Cardiac fibroblast (primary cell): ENCODE results near the gene IGLL5.

ENCODE experiments used
- DNase-seq, 2 donors: peaks; one replicate each; pipeline versions ENCODE4 v3.0.0 to v3.0.0-alpha.2; 2010; ENCODE audit warnings: low read depth in 2 of 2
- H3K4me3 ChIP-seq, 2 donors: replicated peaks in 1 of 2; 1 replicate in 1 of 2; 2 replicates in 1 of 2; pipeline ENCODE4 v1.5.1; 2011; ENCODE audit warnings: low read depth in 2 of 2, low read length in 2 of 2, mild to moderate bottlenecking in 2 of 2, moderate library complexity in 1 of 2
- TF ChIP-seq, protein P1 (sequence below): IDR thresholded peaks from one replicate; pipeline ENCODE4 v1.5.1; 2011; ENCODE audit warnings: low read depth, mild to moderate bottlenecking, low read length, inconsistent platforms

Gene IGLL5

DNA sequence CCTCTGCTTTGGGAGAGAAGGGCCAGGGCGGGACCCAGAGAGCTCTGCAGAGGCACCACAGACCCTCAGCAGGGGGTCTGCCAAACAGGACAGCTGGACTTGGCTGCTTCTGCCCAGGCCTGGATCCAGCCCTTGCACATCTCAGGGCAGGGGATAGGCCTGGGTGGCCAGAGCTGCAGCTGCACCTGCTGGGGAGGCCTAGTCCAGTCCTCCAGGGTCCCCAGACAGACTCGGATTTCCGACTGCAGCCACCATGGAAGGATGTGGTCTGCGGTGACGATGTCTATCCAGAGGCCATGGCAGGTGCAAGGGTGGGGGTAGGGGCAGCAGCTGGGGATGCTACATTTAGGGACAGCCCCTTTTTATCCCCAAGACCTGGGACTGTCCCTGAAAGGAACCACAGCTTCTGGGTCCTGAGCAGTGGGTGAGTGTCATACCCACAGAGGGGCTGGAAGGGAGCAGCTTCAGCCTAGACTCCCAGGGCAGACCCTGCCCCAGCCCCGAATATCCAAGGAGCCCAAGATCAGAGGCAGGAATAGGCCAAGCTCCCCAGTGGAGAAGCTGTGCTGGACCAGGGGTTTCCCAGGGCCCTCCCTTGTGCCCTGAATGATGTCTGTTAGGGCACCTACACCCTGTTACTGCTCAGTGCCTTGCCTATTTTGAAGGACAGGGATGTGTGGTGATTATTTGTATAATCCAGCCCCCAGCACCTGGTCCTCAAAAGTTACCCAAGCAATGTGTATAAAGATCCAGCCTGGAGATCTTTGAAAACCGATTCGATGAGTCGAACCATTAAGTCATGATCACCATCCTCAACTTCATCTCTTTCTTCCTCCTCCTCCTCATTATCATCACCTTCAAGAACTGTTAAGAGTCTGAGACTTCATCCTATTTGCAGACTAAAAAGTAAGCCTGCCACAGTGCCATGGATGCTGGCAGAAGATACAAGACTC is 2.5 kb upstream of the IGLL5 start:
- no peak for DNase-seq
- TF ChIP-seq, protein P1, sequence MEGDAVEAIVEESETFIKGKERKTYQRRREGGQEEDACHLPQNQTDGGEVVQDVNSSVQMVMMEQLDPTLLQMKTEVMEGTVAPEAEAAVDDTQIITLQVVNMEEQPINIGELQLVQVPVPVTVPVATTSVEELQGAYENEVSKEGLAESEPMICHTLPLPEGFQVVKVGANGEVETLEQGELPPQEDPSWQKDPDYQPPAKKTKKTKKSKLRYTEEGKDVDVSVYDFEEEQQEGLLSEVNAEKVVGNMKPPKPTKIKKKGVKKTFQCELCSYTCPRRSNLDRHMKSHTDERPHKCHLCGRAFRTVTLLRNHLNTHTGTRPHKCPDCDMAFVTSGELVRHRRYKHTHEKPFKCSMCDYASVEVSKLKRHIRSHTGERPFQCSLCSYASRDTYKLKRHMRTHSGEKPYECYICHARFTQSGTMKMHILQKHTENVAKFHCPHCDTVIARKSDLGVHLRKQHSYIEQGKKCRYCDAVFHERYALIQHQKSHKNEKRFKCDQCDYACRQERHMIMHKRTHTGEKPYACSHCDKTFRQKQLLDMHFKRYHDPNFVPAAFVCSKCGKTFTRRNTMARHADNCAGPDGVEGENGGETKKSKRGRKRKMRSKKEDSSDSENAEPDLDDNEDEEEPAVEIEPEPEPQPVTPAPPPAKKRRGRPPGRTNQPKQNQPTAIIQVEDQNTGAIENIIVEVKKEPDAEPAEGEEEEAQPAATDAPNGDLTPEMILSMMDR, result no peak
- H3K4me3 ChIP-seq, result no peak overlapping the region

DNA sequence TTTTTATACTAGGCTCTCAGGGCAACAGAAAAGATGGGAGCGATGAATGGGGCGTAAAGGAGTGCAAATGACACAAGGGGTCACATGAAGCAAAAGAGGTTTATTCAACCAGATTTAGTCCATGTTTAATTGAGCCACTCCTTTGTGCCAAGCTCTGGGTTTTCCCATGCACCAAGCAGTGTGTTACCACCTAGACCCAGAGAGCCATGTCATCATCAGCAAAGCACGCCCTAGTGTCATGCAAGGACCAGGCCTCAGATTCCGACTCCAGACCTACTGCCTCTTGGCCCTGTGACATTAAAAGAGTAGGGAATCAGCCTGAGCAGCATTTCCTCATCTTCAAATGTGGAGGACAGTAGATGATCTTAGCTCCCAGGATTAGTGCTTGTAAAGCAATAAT is 1.1 kb upstream of the IGLL5 start:
- no peak overlapping the region for H3K4me3 ChIP-seq
- DNase-seq, result no peak
- TF ChIP-seq, protein P1, result no peak

DNA sequence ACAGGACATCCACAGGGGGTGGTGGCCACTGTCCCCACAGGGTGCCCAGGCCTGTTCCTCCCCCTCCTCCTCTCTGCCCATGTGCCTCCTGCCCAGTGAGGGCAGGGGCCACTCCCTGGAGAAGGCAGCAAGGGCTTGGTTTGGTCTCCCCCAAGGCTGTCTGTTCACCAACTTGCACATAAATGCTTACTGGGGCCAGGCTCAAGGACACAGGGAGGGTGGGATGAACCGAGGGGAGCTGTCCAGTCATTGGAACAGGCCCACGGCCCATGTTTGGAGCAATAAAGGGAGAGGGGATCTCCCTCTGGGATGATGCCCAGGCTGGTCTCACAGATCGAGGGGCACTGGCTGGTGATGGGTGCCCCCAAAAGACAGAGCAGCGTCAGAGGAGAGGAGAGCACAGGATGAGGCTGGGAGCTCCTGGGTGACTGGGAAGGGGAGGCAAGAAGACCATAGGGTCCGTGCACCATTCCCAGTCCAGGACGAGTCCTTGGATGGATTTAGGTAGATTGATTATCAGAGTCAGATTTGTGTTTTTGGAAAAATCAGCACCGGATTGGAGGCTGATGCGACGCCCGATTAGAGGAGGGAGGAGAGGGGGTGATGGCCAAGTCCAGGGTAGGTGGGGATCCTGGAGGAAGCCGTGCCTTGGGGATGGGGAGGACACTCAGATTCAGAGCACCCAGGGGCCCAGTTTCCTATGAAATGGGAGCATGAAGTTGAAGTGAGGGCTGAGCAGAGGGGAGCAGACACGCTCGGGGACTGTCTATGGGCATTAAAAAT is 1.1 kb downstream of the IGLL5 start:
- TF ChIP-seq, protein P1, result no peak
- no peak for DNase-seq
- H3K4me3 ChIP-seq, result no peak overlapping the region

DNA sequence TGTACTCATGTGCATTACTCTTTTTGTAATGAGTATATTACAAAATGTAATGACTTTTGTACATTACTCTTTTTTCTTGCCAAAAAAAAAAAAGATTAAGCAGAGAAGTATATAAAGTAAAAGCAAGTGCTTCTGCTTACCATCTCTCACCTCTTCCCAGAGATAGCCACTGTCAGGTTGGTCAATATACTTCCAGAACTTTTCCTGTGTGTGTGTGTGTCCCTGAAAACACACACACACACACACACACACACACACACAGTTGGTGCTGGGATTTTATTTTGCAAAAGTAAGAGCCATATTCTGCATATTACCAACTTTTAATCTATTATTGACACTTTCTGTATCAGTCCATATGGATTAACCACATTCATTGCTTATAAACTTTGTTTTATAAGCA is 2.5 kb downstream of the IGLL5 start:
- no peak overlapping the region for H3K4me3 ChIP-seq
- TF ChIP-seq, protein P1, result no peak
- DNase-seq, result no peak

DNA sequence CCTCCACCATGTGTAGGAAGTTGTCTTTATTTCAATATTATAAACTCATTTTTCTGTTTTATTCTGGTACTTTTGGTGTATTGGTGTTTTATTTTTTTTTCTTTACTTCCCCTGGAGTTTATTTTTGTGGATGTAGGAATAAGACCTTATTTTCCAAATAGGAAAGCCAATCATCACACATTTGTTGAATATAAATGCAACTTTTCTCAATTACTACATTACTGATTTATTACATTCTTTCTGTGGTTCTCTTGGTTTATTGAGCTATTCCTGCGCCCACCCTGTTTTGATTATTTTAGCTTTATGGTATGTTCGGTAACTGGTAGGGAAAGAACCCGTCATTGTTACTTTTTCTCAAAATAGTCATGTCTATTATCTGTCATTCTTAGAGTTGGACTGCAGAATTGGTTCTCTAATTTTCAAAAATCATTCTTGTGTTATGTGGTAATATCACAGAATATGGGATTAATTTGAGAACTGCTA is 3.6 kb downstream of the IGLL5 start:
- no peak for DNase-seq
- no peak overlapping the region for H3K4me3 ChIP-seq
- TF ChIP-seq, protein P1, result no peak

DNA sequence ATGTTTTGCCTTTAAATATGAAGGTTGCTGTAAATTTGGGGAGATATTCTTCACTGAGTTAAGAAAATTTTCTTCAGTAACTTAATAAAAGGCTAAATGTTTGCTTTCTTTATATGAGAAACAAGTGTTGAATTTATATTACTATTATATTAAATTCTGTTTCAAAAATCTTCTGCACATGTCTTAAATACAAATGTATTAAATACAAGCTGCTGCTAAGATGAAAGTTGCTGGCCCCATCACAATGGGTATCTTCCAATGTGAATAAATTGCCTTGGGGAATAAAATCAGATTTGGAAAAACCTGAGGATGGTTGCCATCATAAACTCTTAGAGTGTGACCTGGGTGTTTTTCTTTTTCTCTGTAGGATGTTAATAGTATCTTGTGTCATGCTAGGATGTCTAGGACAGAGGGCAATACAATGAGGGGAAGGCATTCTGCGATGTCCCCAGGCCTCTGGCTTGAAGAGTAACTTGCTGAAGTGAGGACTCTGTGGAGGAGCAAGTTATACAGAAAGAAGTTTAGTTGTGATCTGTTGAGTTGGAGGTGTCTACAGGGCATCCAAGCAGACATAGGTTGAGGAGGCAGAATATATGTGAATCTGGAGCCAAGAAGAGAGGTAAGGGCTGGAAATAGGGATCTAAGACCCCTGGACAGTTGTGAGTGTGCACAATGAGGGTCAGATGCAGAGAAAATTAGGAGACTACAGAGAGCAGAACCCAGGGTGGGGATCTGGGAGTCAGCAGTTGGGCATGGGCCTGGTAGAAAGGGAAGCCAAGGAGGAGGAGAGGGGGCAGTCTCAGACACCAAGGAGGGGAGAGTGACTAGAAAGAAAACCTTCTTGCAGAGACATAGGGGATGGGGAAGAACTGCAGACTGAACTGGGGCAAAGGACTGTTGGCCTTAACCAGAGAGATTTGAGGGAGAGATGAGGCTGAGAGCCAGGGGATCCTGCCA is 4.8 kb downstream of the IGLL5 start:
- H3K4me3 ChIP-seq, result no peak overlapping the region
- no peak for DNase-seq
- TF ChIP-seq, protein P1, result no peak
